Measurements from ENCODE around the gene RNF220.

Gene RNF220

DNA sequence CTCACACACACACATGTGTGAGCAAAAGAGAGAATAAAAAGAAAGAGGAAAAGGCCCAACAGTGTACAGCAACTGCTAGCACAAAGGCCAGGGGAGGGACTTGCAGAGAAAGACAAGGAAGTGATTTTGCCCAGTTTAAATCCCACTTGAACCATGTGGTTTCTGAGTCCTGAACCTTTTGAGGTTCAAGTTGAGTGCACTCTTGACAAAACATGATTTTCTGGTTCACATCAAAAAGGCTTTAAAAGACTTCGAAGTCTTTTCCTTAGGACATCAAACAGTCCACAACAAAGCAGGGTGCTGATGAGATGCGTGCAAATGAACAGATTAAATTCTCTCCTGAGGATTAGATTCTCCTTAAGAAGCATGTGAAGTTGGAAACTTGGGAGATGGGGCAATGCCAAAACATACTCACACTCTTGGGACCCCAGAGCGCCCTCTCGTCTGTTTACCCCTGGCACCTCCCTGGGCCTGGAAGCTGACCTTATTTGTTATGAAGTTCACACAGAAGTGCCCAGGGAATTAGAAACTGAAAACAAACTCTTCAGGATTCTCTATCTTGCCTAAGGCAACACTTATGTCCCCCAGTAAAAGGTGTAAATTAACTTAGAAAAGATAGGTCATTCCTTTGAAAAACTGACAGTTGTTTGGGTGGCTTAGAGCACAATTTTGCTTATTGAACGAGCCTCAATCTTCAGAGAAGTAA is 31.5 kb downstream of the RNF220 start:
- DNase-seq: no peak

GRCh38 chr1:44437107-44437716 is 32.2 kb downstream of the RNF220 start:
- no peak for DNase-seq

DNA sequence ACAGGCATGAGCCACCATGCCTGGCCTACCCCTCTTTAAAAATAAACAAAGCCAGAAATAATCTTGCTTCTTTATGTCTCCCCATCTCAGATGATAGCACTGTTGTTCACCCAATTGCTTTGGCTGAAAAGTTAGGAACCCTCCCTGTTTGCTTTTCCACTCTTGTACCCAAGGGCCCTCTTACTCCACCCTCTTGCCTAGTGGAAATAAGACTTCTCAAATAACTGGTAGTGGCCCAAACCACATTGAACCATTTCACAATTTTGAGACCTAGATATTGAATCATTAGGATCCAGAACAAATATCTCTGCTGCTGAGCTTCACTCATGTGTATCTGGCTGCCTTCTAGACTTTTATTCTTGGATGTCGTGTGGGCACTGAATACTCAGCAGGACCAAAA is 37.7 kb downstream of the RNF220 start:
- DNase-seq: no peak

DNA sequence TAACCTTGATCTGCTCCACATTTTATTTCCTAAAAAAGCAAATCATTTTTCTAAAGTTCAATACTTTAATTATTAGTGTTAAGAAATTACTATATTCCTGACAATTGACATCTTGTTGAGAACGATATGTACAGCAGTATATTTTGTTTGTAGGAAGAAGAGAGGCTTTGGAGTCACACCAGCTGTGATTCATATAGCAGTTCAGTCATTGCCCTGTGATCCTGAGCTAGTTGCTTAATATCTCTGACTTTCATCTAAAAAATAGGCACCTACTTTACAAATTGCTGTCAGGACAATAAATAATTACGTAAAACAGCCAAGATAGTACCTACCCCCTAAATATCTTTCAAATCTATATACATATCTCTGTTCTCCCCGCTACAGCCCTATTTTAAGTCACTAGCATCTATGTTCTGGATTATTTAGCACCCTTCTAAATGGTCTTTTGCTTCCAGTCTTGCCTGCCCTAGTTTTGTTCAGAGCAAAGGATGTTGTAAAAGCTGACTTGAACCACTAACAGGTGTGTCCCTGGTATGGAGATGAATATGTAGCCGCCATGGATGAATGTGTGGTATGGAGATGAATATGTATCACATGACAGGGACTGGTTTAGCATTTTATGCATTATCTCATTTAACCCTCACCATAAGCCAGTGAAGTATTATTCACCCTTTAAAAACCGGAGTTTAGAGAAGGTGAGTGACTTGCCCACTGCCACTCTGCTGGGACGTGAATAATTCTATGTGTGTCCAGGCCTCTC is 42.2 kb downstream of the RNF220 start:
- DNase-seq: no peak

DNA sequence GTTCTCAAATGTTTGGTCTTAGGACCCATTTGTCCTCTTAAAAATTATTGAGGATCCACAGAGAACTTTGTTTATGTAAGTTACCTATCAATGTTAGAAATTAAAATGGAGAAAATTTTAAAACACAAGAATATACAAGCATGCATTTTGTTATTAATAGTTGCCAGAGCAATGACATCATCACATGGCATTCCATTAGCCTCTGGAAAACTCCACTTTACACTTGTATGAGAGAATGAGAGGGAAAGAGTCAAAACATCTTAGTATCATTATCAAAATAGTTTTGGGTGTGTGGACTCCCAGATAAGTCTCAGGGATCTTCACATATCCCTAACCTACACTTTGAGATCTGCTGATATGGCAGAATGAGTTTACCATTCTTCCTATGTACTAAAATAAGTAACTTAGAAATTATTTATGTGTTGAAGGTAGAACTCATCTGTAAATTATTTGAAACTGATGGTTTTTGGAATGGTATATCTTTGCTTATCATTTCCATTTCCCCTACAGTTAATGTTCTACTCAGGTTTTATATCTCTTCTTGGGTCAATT is 48.8 kb downstream of the RNF220 start:
- no peak for DNase-seq

DNA sequence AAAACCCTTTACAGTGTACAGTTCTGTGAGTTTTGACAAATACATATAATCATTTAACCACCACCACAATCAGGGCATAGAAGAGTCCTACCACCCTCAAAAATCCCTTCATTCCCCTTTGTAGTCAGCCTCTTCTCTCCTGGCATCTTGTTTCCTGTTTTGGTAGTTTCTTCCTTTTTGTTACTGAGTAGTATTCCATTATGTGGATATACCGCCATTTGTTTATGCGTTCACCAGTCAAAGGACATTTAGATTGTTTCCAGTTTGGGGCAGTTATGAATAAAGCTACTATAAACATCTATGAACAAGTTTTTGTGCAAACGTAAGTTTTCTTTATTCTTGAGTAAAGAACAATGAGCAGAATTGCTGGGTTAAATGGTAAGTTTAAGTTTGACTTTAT is 49.6 kb downstream of the RNF220 start:
- DNase-seq: no peak

GRCh38 chr1:44460107-44460882 is 55.2 kb downstream of the RNF220 start:
- DNase-seq: no peak

DNA sequence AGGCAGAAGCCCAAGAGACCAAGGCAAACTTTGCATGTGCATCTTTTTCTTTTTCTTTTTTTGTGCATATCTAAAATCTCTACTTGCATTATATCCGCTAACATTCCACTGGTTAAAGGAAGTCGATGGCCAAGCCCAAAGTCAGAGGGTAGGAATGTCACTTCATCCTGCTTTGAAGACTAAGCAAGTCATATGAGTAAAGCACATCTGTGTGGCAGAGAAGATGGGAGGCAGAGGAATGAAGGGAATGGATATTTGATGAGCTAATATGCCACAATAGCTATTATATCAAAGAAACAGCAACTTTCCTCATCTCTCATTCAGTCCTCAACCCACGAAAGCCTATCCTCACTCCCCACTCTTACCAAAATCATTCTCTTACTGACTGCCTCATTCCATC is 59.3 kb downstream of the RNF220 start:
- no peak for DNase-seq

DNA sequence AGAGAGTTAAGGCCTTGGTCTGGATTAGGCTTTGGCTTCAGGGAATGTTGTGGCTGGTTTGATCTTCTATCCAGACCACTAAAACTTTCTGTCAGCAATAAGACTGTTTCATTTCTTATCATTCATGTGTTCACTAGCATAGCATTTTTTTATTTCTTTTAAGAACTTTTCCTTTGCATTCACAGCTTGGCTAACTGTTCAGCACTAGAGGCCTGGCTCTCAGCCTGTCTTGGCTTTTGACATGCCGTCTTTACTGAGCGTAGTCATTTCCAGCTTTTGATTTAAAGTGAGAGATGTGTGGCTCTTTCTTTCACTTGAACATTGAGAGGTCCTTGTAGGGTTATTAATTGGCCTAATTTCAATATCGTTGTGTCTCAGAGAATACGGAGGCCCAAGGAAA is 62.5 kb downstream of the RNF220 start:
- DNase-seq: no peak

DNA sequence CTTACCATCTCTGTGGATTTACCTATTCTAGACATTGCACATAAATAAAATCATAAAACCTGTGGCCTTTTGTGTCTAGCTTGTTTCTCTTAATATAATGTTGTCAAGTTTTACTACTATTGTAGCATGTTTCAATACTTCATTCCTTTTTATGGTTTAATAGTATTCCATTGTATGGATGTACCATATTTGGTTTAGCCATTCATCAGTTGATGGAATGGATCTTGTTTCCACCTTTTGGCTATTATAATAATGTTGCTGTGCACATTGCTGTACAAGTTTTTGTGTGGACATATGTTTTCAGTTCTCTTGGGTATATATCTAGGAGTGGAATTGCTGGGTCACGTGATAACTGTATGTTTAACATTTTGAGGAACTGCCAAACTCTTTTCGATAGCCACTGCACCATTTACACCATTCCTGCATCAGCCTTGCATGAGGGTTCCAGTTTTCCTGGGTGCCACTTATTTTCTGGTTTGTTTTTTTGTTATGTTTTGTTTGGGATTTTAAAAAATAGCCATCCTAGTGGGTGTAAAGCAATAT is 66.9 kb downstream of the RNF220 start:
- DNase-seq: no peak

GRCh38 chr1:44472620-44473525 is 67.8 kb downstream of the RNF220 start:
- no peak for DNase-seq

- no peak for DNase-seq
These were observed 71.8 kb downstream of the RNF220 start for GRCh38 chr1:44476891-44477290.

- DNase-seq: no peak
These were observed 76.6 kb downstream of the RNF220 start for GRCh38 chr1:44481701-44482100.

DNA sequence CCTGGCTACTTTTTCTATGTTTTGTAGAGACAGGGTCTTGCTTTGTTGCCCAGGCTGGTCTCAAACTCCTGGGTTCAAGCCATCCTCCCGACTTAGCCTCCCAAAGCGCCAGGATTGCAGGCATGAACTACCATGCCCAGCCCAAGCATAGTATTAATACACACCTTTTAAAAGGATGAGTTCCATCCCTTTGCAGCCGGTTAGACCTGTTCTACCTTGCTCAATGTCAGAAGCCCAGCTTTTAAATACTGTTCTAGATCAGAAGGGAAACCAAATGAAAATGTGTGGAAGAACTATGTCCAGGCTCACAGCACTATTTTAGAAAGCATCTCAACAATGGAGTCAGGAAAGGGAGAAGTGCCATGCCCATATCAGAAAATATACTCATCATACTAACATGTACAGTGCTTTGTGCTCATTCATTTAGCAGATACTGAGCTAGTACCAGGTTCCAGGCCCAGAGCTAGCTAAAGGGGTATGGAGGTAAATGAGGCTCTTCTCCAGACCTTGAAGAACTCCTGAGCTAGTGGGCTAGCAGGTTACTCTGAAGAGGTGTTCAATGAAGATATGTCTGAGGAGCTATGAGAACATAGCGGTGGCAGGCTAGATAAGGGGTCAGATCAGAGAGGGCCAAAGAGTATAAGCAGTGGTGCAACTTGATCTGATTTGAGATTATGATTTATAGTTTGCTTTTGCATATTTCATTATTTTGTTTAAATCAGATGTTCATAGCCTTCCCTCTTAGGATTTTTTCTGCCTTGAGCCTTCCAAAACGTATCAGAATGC is 78.2 kb downstream of the RNF220 start:
- no peak for DNase-seq

DNA sequence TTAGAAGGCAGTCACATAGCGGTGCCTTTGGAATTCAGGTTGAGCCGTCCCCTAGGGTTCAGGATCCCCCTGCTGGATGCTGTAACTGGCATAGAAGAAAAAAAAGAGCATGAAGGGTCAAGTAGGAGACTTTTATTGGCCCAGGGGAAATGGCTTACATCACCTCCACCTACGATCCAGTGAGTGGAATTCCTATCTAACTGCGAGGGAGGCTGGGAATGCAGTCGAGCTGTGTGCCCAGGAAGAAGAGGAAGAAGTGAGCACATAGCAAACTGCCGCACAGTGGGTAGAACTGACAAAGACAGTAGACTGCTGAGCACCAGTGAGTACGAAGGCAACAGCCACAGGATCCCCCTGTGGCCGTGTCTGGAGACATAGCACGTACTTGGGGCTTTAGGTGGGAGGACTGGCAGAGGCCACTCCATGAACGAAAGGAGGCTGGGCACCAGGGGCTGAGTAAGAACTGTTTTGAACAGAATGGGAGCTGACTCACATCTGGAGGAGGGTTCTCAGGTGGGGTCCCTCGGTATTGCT is 79.2 kb downstream of the RNF220 start:
- DNase-seq: no peak

- no peak for DNase-seq
These were observed 80.3 kb downstream of the RNF220 start for GRCh38 chr1:44485229-44485933.

DNA sequence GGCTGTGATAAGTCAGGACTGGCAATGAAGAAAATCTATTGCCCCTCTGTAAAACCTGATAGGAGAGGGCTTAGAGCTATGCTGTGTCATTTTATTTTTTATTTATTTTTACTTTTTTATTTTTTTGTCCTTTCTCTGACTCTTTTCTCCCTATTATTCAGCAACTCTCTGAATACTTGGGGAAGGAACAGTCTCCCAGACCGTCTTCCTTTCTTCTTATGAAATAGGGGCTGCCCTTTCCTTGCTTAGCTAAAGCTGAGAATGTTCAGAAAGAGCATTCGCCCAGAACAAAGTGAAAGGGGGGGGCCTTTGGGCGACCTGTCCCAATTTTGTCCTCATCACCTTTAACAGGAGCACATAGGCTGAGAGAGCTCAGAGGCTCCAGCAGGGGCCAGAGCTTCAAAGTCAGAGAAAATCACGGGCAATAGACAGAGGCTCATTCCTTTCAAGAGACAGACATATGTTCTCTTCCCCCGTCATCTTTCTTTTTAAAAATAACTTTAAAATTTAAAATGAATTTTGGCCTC is 80.9 kb downstream of the RNF220 start:
- DNase-seq: no peak

DNA sequence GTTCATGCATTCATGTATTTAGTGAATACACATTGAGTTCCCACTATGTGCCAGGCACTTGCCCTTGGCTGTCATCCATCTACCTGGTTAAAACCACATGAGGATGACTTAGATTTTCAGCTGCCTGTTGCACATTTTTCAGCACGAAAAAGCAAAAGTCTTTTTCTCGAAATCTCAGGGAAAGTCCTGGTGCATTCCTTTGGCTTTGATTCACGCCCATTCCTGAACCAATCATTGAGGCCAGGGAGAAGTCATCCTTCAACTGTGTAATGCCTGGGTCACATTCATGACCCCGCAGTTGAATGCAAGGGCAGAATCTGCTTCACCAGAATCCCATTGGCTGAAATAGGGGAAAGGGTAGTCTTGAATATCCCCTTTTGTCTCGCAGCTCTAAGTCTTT is 84.4 kb downstream of the RNF220 start:
- DNase-seq: no peak

GRCh38 chr1:44496541-44497171 is 91.6 kb downstream of the RNF220 start:
- DNase-seq: no peak
